Muscle of arm (tissue), 12 donors: ENCODE measurements around the gene NPC1L1. TPM values are rescaled to one million over a fixed set of nuclear protein-coding genes. Genes with fewer than 3 reads are reported as not detected.

Experiments
- DNase-seq: peaks from one replicate; pipeline ENCODE4 v3.0.0-alpha.2; 2013
- polyA plus RNA-seq, 12 donors: library from polyadenylated mRNA; unstranded; fragments of 120-200 nt; gene quantifications; one replicate each; pipeline ENCODE4 v1.2.1, GENCODE V29; 2013; ENCODE audit not compliant: insufficient read length in 12 of 12

Gene NPC1L1
- polyA plus RNA-seq, 12 donors: 0.04 to 2.1 (median 0.08) TPM; not detected in 3

- no peak for DNase-seq
These were observed 2.9 kb downstream of the NPC1L1 start for GRCh38 chr7:44538093-44538797.

DNA sequence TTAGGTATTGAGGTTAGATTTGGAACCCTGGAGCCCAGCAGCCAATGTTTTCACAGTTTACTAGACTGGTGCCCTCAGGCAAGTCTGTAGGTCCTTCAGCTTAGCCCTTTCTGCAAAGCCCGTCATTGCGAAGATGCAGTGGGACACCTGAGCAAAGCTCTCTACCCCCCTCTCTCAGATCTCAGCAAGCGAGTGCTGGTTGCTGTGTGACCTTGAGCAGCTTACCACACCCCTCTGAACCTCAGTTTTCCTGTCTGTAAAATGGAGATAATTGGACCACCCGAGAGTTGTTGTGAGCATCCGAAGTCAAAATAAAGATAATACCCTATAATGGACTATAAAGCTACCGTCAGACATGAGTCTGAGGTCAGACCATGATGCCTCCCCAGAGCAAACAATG lies 3.7 kb downstream of the NPC1L1 start:
- no peak for DNase-seq

- no peak for DNase-seq
These were observed 5.0 kb downstream of the NPC1L1 start for GRCh38 chr7:44536090-44536489.

DNA sequence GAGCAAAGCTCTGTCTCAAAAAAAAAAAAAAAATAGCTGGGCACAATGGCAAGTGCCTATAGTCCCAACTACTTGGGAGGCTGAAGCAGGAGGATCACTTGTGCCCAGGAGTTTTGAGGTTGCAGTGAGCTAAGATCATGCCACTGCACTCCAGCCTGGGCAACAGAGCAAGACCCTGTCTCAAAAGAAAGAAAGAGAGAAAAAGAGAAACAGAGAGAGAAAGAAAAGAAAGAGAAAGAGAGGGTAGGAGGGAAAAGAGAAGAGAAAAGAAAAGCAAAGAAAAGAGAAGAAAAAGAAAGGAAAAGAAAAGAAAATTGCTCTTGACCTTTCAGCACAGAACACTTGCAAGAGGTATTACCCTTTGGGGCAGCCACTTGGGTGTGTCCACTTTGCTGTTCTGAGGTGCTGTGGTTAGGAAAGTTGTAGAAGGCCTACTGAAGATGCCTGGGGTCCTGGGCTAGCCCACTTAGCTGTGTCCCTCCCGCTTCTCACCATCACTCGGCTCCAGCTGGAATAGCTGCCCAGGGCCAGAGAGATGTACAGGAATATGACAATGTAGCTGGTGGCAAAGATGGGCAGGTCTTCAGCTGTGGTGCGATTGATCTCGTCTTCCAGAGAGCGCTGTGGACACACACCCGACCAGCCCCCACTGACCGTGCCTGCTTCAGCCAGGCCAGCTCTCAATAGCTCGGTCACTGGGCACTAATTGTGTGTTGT lies 5.6 kb downstream of the NPC1L1 start:
- no peak for DNase-seq

GRCh38 chr7:44534501-44534900 lies 6.6 kb downstream of the NPC1L1 start:
- DNase-seq: no peak

GRCh38 chr7:44534087-44534486 lies 7.0 kb downstream of the NPC1L1 start:
- DNase-seq: no peak

GRCh38 chr7:44533301-44534055 lies 7.7 kb downstream of the NPC1L1 start:
- DNase-seq: no peak

- DNase-seq: no peak
These were observed 9.4 kb downstream of the NPC1L1 start for GRCh38 chr7:44531421-44532380.

DNA sequence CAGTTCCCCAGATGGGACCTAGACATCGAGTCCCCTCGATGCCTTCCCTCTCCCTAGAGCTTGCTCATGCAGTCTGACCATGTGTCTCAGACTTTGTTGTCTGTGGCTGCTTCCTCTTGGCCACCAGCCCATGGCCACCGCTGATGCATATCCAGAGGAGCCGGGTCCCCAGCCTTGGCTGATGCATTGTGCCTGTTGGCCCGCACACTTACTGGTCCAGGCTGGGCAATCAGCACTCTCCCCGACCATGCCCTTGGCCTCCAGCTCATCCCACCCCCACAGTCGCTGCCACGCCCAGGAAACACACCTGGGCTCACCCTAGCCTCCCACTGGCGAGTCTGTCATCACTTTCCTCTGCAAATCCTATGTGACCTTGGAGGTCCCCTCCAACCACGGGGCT lies 10.1 kb downstream of the NPC1L1 start:
- DNase-seq: no peak

DNA sequence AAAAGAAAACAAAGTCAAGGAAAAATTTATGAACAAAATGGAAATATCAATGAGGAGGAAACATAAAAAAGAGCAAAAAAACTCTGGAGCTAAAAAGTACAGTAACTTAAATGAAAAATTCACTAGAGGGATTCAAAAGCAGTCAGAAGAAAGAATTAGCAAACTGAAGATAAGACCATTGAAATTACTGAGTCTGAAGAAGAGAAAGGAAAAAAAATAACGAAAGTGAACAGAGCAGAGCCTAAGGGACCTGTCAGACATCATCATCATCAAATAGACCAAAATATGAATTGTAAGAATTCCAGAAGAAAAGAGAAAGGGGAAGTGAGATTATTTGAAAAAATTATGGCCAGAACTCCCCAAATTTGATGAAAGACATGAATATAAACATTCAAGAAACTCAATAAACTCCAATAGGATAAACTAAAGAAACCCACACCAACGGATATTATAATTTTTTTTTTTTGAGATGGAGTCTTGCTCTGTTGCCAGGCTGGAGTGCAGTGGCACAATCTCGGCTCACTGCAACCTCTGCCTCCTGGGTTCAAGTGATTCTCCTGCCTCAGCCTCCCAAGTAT lies 16.2 kb downstream of the NPC1L1 start:
- DNase-seq: no peak

GRCh38 chr7:44522315-44522714 lies 18.8 kb downstream of the NPC1L1 start:
- no peak for DNase-seq

GRCh38 chr7:44521347-44522095 lies 19.6 kb downstream of the NPC1L1 start:
- DNase-seq: no peak

GRCh38 chr7:44520574-44520973 lies 20.6 kb downstream of the NPC1L1 start:
- DNase-seq: no peak

DNA sequence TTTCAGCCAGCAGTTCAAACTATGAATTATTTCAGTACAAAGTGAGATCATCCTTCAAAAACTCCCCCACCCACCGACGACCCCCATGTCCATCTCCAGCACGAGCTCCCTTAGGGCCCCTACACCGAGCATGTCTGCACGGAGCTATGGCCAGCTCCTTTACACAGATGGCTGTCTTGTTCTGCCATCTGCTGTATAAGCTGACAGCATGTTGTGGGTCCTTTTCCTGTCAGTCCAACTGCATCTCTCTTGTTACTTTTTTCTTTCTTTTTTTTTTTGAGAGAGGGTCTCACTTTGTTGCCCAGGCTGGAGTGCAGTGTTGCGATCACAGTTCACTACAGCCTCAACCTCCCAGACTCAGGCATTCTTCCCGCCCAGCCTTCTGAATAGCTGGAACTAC lies 21.6 kb downstream of the NPC1L1 start:
- no peak for DNase-seq

GRCh38 chr7:44518761-44519160 lies 22.4 kb downstream of the NPC1L1 start:
- DNase-seq: no peak

GRCh38 chr7:44517175-44517574 lies 24.0 kb downstream of the NPC1L1 start:
- DNase-seq: no peak

DNA sequence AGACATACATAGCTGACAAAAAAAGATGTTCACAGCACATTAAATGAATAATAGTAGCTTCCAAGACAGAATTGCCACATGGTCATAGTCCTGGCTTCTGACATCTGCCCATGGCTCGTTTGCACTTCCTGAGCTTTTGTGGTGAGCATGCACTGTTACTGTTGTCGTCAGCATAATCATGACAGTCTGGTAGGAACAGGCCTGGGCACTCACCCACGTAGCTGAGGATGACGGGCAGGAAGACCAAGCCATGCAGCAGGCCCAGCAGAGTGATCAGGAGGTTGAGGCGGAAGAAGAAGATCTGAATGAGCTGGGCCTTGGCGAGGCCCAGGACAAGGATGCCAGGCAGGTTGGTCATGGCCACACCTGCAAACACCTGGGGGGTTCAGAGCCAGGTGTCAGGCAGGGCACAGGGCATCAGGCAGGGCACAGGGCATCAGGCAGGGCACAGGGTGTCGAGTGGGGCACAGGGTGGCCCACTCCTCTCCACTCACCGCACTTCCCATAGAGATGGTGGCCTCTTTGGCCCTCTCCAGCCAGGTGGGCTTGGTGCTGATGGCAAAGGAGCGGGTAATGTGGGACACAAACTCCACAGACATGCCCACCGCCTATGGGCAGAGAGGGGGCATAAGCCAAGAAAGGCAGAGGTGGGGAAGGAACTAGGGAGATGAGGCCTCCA lies 25.4 kb downstream of the NPC1L1 start:
- DNase-seq: no peak

DNA sequence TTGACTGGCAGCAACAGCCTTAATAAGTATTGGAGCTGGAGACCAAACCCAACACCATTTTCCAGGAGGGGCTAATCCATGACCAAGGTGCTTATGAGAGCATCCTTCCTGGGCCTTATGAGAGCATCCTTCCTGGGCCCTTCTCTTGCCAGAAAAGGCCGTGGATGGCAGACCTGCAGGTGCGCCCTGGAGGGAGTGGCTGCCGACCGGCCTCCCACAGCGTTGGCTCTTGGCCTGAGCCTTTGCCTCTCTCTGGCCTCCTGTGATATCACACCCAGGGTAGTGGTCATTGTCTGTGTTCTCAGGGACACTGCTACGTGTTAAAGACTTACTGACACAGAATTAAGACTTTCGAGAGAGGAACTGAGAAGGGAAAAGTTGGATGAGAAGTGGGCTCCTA lies 28.4 kb downstream of the NPC1L1 start:
- DNase-seq: no peak

DNA sequence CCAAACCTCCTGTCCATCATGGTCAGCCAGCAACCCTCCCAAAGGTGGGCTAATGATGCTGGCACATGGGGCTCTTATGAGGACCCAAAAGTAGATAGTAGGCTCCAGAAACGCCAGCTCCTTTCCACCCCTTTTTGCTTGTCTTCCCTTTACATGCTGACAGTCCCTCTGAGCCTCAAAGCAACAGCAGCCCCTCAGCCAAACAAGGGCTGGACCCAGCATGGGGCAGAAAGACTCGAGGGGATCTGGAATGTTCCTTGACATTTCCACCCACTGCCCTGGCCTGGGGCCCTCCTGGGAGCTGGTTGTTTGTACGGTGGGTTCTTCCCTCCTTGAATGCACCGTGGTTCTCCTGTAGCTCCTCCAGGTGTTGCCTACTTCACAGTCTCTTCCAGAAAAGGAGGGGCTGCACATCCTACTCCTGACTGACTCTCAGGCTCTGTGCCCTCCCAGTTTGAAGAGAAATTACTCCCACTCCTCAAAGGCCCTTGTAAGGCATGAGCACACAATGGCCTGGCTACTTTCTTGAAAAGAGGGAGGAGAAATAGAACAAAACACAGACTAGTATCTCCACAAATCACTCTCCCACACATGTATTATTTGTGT lies 29.2 kb downstream of the NPC1L1 start:
- DNase-seq: no peak
